NCI-H2171 treated with DMSO at 0.1 percent for 48 hours (cell line): ENCODE data around the gene LSM2.
A peak's percentile ranks its signal among the peaks of the same experiment; 100 is the strongest.
"Not testable (repeated sequence)": the region's sequence is repeated elsewhere in the genome, so short reads cannot be mapped to it uniquely, and the experiment has no call there.

Source experiments
- DNase-seq: peaks from one replicate; lab custom pipeline; 2025; lab: John Stamatoyannopoulos, UW

The LSM2 gene

GRCh38 chr6:31827286-31828079, 20.7 kb upstream of the LSM2 start, which contains the start of gene HSPA1B:
Gene HSPA1B (plus strand): TSS chr6:31827738. CDS start chr6:31827951, 213 bp downstream.
- DNase-seq, result peak; percentile 100

GRCh38 chr6:31826793-31827285, 20.1 kb upstream of the LSM2 start:
- peak; percentile 97 for DNase-seq

- no peak for DNase-seq
These were observed 18.8 kb upstream of the LSM2 start for GRCh38 chr6:31825553-31825952.

DNA sequence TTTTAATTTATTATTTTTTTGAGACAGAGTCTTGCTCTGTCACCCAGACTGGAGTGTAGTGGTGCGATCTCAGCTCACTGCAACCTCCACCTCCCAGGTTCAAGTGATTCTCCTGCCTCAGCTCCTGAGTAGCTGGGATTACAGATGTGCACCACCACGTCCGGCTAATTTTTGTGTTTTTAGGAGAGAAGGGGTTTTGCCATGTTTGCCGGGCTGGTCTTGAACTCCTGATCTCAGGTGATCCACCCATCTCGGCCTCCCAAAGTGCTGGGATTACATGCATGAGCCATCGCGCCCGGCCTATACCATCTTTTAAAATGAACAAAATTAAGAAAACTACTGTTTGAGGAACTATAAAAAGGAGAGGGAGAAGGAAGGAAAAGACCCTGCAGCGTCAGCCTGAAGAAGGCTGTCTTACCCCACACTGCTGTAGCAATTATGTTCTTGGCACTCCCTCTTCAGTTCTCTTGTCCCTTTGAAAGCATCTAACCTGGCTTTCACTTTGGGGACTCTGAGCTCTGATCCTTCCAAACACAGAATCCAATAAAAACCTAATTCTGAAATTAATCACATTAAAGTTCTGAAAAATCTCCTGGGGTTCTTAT, 16.9 kb upstream of the LSM2 start:
- DNase-seq, result not testable (repeated sequence)

DNA sequence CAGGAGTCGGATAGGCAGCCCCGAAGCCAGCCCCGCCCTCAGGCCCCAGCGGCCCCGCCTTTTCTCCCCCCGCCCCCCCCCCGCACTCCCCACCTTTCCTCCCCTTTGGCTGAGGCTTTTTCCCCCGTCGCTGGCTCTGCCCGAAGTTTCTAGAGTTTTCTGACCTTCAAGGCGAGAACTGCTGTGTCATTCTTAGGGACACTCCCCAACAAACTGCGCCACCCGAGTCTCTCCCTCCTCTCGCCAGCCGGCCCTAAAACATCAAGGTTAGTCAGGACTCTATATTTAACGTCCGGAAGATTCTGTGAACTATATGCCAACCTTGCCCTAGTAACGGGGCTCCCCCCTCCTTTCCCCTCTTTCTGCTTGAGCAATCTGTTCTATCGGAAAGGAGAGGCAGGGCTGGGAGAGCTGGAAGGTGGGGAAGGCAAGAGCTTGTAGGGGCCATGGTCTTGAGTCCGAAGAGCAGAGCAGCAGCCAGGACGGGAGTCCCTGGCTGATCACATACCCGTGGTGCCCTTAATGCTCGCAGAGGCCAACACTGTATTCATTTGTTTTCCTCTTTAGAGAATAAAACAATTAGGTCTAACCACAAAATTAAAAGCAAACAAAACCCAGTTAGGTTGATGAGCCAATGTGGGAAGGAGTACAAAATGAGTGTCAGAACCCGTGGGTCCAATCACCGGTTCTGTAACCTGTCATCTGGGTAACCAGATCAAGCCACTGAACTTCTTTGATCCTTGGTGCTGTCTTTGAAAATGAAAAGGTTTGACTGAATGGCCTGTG, 15.5 kb upstream of the LSM2 start:
- DNase-seq, result no peak

GRCh38 chr6:31821301-31822035, 14.7 kb upstream of the LSM2 start:
- no peak for DNase-seq

GRCh38 chr6:31820399-31820798, 13.6 kb upstream of the LSM2 start:
- not testable (repeated sequence) for DNase-seq

- DNase-seq, result no peak
These were observed 13.1 kb upstream of the LSM2 start for GRCh38 chr6:31819871-31820299.

DNA sequence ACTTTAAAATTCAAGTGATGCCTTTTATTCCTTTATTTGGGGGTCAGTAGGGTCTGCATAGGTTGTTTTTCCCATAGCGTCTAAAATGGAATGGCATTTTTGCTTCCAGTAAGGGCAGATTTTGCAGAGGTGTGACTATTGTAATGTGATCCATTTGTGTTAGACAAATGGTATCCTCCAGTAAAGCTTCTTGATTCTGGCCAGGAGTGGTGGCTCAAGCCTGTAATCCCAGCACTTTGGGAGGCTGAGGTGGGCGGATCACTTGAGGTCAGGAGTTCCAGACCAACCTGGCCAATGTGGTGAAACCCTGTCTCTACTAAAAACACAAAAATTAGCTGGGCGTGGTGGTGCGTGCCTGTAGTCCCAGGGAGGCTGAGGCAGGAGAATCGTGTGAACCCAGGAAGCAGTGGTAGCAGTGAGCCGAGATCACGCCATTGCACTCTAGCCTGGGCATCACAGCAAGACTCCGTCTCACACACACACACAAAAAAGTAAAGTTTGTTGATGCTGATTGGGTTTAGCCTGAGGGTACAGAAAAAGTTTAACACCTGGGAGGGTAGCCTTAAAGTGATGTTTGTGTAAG, 11.3 kb upstream of the LSM2 start:
- not testable (repeated sequence) for DNase-seq

- not testable (repeated sequence) for DNase-seq
These were observed 10.6 kb upstream of the LSM2 start for GRCh38 chr6:31817133-31817928.

GRCh38 chr6:31815025-31815838, 8.5 kb upstream of the LSM2 start, which contains the start of the genes HSPA1A and HSPA1L:
Gene HSPA1A (plus strand): TSS chr6:31815543. CDS start chr6:31815757, 214 bp downstream.
Gene HSPA1L (minus strand): TSS chr6:31815283. CDS start chr6:31811972, 3,311 bp downstream.
- no peak for DNase-seq

DNA sequence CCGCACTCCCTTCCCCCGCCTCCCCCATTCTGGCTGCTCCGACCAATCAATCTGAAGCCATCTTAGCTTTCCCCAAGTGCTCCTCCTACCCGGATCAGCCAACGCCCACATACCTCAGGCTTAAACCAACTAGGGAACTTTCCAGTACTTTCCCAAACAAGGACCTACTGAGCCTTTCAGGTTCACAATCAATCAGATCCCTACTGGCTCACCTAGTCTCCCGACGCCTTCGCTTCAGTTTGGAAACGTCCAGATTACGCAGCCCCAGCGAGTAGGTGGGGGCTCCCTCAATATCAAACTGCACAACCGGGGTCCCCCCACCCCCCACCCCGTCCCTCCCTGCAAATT, 7.9 kb upstream of the LSM2 start:
- DNase-seq, result no peak

- no peak for DNase-seq
These were observed 6.7 kb upstream of the LSM2 start for GRCh38 chr6:31813465-31813849.

DNA sequence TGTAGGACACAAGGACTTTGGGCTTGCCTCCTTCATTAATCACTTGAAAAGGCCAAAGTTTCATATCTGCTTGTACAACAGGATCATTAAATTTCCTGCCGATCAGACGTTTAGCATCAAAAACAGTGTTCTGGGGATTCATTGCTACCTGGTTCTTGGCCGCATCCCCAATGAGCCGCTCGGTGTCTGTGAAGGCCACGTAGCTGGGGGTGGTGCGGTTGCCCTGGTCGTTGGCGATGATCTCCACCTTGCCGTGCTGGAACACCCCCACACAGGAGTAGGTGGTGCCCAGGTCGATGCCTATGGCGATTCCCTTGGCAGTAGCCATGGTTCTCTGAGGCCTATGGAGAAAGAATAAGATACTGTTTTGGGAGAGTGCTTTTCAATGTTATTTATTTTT, 4.9 kb upstream of the LSM2 start:
- no peak for DNase-seq

DNA sequence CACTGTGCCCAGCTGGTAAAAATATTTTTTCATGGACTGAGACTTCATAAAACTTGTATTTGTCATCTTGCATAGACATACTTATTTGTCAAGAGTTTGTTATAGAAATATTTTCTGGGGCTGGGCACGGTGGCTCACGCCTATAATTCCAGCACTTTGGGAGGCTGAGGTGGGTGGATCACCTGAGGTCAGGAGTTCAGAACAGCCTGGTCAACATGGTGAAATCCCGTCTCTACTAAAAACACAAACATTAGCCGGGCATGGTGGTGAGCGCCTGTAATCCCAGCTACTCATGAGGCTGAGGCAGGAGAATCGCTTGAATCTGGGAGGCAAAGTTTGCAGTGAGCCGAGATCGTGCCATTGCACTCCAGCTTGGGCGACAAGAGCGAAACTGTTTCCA, 1.8 kb upstream of the LSM2 start:
- not testable (repeated sequence) for DNase-seq

- DNase-seq, result no peak
These were observed 762 bp downstream of the LSM2 start for GRCh38 chr6:31805939-31806469.

DNA sequence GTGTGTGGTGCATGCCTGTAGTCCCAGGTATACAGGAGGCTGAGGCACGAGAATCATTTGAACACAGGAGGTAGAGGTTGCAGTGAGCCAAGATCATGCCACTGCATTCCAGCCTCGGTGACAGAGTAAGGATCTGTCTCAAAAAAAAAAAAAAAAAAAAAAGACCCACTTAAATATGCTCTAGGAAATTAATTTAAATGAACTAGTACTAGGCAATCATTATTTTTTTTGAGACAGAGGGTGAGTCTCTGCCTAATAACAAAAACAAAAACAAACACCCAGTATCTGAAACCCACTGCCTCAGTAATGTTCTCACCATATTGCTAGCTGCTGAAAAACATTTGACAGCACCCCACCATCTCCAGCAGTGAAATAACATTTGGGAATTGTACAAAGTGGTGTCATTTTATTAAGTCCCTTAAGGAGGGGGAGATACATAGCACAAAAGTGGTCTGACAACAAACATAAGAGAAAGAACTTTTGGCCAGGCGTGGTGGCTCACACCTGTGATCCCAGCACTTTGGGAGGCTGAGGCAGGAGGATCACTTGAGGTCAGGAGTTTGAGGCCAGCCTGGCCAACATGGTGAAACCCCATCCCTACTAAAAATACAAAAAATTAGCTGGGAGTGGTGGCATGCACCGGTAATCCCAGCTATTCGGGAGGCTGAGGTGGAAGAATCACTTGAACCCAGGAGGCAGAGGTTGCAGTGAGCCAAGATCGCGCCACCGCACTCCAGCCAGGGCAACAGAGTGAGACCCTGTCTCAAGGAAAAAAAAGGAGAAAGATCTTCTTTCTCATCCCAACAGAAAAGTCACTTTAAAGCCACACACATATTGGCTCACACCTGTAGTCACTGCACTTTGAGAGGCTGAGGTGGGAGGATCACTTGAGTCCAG, 5.5 kb downstream of the LSM2 start:
- DNase-seq, result not testable (repeated sequence)

DNA sequence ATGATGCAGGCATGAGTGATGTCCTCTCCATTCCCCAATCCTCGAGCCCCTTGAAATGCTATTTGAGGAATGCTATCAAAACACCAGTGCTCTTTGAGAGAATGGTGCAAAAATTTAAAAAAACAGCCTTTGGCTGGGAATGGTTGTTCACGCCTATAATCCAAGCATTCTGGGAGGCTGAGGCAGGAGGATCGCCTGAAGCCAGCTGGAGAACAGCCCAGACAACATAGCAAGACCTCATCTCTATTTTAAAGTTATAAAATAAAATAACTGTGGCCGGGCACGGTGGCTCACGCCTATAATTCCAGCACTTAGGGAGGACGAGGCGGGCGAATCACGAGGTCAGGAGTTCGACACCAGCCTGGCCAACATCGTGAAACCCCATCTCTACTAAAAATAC, 7.0 kb downstream of the LSM2 start:
- DNase-seq, result no peak
